ENCODE measurements around the gene ADGRG1.

ADGRG1 gene

DNA sequence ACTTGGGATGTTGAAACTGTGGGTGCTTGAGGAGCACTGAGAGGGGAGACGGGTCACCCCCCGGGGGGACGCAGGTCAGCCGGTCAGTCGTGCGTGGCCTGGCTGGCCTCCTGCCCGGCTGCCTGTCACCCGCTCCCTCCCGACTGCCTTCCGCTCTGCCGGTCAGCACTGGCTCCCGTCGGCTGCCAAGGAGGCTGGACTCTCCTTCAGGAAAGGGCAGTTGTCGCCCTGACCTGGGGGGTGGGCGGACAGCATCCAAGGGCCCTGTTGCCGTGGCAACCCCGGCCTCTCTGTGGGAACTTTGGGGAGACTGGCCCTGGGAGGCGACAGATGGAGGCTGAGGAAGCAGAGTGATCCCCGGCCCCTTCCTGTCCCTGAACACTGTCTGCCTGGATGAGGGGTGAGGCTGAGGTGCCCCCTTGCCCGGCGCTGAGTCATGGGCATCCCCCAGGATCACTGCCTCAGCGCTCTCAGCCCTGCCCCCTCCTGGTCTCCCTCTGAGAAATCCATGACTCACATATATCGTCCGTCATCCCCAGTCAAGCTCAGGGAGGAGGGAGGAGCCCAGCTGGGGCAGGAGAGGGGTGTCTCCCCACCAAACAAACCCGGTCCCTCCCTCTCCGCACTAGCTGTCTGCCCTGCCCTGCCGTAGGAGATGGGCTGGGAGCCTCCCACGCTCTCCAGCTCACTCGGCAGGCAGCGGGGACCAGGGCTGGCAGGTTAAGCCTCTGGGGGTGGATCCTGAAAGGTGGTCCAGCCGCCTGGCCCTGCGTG, at the start of gene ADGRG1:
TSS of gene ADGRG1 (plus strand) at position 623 of the 774 bp plus-strand sequence. CDS start 21,658 bp downstream, outside the sequence.
- Histone ChIP-seq H3K9me3 (ENCODE audit: control insufficient read depth in 2 of 2, low read length in 2 of 2) (no peaks in the 10 kb centered on the region), H3K36me3 (ENCODE audit: control insufficient read depth in 2 of 2, insufficient read depth in 2 of 2, low read length in 2 of 2) (no peaks in the 10 kb centered on the region), H3K27ac (ENCODE audit: low read length) (no peak within 1 kb of the TSS), H3K4me3 (ENCODE audit: low read length in 2 of 2) (peak within 1 kb of the TSS in 1 of 2 donors; percentile 58), H3K27me3 (ENCODE audit: control insufficient read depth in 1 of 2, insufficient read depth in 2 of 2, low read length in 2 of 2) (peaks cover 17 to 21% of the 10 kb centered on the region in 2 donors), H3K4me1 (ENCODE audit: control insufficient read depth, insufficient read depth, low read length) (peaks cover 9% of the 10 kb centered on the region), H3K9ac (ENCODE audit: low read length in 2 of 2) (peak within 1 kb of the TSS in 1 of 2 donors; percentile 29)

DNA sequence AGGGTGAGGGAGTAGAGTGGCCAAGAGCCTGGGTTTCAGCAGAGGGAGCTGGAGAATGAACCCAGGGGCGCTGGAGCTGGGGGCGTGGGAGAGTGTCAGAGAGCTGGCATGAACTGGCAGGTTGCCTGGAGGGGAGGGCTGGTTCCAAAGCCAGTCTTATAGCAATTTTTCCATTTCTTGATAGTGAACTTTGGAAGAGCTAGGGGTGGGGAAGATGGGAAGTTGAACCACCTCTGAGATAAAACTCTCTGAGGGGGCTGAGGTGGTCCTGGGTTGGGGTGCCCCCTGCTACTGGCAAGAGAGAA, 49.1 kb upstream of the ADGRG1 start:
- no peaks in the 10 kb centered on the region for H3K9me3 ChIP-seq (ENCODE audit: control insufficient read depth in 2 of 2, low read length in 2 of 2)
- H3K4me1 ChIP-seq (ENCODE audit: control insufficient read depth, insufficient read depth, low read length): no peaks in the 10 kb centered on the region
- H3K27me3 ChIP-seq (ENCODE audit: control insufficient read depth in 1 of 2, insufficient read depth in 2 of 2, low read length in 2 of 2): peaks cover 13 to 25% of the 10 kb centered on the region in 2 donors
- H3K27ac ChIP-seq (ENCODE audit: low read length): no peak overlapping the region
- H3K36me3 ChIP-seq (ENCODE audit: control insufficient read depth in 2 of 2, insufficient read depth in 2 of 2, low read length in 2 of 2): no peaks in the 10 kb centered on the region
- H3K4me3 ChIP-seq (ENCODE audit: low read length in 2 of 2): no peak overlapping the region
- H3K9ac ChIP-seq (ENCODE audit: low read length in 2 of 2): no peak overlapping the region

DNA sequence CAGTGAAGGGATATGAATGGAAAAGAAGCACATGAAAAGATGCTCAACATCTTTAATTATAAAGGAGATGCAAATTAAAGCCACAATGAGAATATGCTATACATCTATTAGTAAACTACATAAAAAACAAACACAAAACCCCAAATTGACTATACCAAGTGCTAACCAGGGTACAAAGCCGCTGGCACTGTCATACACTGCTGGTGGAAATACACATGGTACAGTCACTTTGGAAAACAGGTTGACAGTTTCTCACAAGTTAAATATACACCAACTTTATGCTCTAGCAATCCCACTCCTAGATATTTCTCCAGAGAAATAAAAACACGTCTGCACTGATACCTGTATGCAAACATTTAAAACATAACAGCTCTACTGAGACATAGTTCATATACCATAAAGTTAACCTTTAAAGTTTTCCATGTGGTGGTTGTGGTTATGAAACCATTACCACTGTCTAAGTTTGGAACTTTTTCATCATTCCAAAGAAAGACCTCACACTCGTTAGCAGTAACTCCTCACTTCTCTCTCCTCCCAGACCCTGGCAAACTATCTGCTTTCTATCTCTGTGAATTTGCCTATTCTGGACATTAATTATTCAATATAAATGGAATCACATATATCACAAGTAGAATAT, 43.3 kb upstream of the ADGRG1 start:
- no peak overlapping the region for H3K9ac ChIP-seq (ENCODE audit: low read length in 2 of 2)
- H3K27me3 ChIP-seq (ENCODE audit: control insufficient read depth in 1 of 2, insufficient read depth in 2 of 2, low read length in 2 of 2): no peaks in the 10 kb centered on the region
- no peaks in the 10 kb centered on the region for H3K4me1 ChIP-seq (ENCODE audit: control insufficient read depth, insufficient read depth, low read length)
- no peak overlapping the region for H3K27ac ChIP-seq (ENCODE audit: low read length)
- H3K36me3 ChIP-seq (ENCODE audit: control insufficient read depth in 2 of 2, insufficient read depth in 2 of 2, low read length in 2 of 2): no peaks in the 10 kb centered on the region
- no peak overlapping the region for H3K4me3 ChIP-seq (ENCODE audit: low read length in 2 of 2)
- H3K9me3 ChIP-seq (ENCODE audit: control insufficient read depth in 2 of 2, low read length in 2 of 2): no peaks in the 10 kb centered on the region

DNA sequence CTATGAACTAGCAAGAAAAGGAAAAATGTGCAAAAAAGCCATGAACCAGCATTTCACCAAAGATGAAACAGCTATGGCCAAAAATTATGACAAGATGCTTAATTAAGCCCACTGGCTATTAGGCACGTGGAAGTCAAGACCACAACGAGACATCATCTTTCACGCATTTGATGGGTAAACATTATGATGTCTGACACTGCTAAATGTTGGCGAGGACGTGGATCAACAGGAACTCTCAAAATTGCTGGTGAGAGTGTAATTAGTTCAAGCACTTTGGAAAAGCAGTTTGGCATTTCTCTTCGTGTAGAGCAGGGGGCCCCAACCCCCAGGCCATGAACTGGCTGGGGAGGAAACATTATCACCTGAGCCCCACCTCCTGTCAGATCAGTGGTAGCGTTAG, 39.6 kb upstream of the ADGRG1 start:
- H3K4me3 ChIP-seq (ENCODE audit: low read length in 2 of 2): no peak overlapping the region
- H3K27ac ChIP-seq (ENCODE audit: low read length): no peak overlapping the region
- H3K36me3 ChIP-seq (ENCODE audit: control insufficient read depth in 2 of 2, insufficient read depth in 2 of 2, low read length in 2 of 2): no peaks in the 10 kb centered on the region
- H3K27me3 ChIP-seq (ENCODE audit: control insufficient read depth in 1 of 2, insufficient read depth in 2 of 2, low read length in 2 of 2): peaks cover 0 to 11% of the 10 kb centered on the region in 2 donors
- no peak overlapping the region for H3K9ac ChIP-seq (ENCODE audit: low read length in 2 of 2)
- H3K9me3 ChIP-seq (ENCODE audit: control insufficient read depth in 2 of 2, low read length in 2 of 2): no peaks in the 10 kb centered on the region
- no peaks in the 10 kb centered on the region for H3K4me1 ChIP-seq (ENCODE audit: control insufficient read depth, insufficient read depth, low read length)

DNA sequence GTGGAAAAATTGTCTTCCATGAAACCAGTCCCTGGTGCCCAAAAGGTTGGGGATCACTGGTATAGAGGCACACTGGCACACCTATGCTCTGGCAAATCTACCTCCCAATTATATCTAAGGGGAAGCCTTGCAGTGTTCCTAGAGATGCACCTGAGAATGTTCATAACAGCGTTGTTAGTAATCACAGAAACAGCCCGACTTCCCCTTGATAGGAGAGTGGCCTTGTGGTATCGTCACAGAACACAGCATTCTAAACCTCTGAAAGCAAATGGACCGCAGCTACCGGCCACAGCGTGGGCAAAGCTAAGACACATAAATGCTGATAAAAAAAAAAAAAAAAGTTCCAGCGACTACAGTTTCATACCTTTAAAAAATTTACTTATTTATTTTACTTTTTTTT, 39.1 kb upstream of the ADGRG1 start:
- no peak overlapping the region for H3K9ac ChIP-seq (ENCODE audit: low read length in 2 of 2)
- no peaks in the 10 kb centered on the region for H3K4me1 ChIP-seq (ENCODE audit: control insufficient read depth, insufficient read depth, low read length)
- no peaks in the 10 kb centered on the region for H3K9me3 ChIP-seq (ENCODE audit: control insufficient read depth in 2 of 2, low read length in 2 of 2)
- H3K27me3 ChIP-seq (ENCODE audit: control insufficient read depth in 1 of 2, insufficient read depth in 2 of 2, low read length in 2 of 2): peaks cover 0 to 11% of the 10 kb centered on the region in 2 donors
- no peaks in the 10 kb centered on the region for H3K36me3 ChIP-seq (ENCODE audit: control insufficient read depth in 2 of 2, insufficient read depth in 2 of 2, low read length in 2 of 2)
- H3K27ac ChIP-seq (ENCODE audit: low read length): no peak overlapping the region
- H3K4me3 ChIP-seq (ENCODE audit: low read length in 2 of 2): no peak overlapping the region

DNA sequence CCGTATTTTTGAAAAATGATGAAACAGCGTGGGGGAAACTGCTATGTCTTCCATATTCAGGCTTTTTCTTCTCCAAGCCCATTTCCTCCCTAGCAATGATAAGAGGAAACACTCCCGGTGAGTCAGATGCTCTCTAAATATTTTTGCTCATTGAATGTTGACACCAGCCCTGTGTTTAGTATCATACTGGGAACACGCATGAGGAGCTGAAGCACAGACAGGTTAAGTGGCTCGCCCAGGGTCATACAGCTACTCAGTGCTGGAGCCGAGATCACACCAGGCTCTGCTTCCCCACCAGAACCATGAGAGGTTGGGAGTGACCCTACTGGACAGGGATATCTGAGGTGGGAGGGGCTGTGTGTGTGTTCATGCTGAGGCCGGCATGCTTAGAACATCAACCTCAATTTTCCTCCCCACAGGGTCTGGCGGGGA, 37.8 kb upstream of the ADGRG1 start:
- Histone ChIP-seq H3K9ac (ENCODE audit: low read length in 2 of 2) (no peak overlapping the region), H3K36me3 (ENCODE audit: control insufficient read depth in 2 of 2, insufficient read depth in 2 of 2, low read length in 2 of 2) (no peaks in the 10 kb centered on the region), H3K27ac (ENCODE audit: low read length) (no peak overlapping the region), H3K9me3 (ENCODE audit: control insufficient read depth in 2 of 2, low read length in 2 of 2) (no peaks in the 10 kb centered on the region), H3K4me1 (ENCODE audit: control insufficient read depth, insufficient read depth, low read length) (no peaks in the 10 kb centered on the region), H3K27me3 (ENCODE audit: control insufficient read depth in 1 of 2, insufficient read depth in 2 of 2, low read length in 2 of 2) (peaks cover 0 to 11% of the 10 kb centered on the region in 2 donors), H3K4me3 (ENCODE audit: low read length in 2 of 2) (no peak overlapping the region)

DNA sequence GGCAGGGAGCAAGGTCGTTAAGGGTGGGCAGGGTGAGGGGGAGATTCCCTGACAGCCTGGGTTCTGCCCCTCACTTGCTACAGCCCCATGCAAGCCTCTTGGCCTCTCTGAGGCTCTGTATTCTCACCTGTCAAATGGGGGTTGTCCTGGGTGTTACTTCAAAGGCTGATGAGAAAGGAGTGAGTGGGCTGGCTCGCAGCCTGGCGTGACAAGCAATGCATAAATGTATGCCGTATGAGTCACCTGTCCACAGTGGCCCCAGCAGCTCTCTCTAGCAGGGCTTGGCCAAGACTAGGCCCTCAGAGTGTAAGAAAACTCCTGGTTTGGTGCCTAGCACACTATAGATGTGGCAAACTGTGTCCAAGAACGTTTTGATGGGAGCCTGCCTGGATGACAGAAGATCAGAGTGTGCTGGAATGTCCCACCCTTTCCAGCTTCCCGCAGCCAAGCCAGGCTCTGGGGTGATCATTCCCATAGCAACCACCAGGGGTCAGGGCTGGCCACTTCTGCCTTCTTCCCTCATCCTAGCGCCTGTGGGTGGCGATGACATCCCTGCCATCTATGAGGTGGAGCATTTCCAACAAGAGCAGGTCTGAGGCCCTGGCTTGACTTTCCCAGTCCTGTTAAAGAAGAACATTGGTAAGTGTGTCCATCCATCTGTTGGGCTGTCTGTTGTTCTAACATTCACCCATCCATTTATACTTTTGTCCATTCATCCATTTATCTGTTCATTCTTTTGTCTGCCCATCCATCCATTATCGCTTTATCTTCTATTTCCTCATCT, 37.2 kb upstream of the ADGRG1 start:
- Histone ChIP-seq H3K9me3 (ENCODE audit: control insufficient read depth in 2 of 2, low read length in 2 of 2) (no peaks in the 10 kb centered on the region), H3K9ac (ENCODE audit: low read length in 2 of 2) (no peak overlapping the region), H3K36me3 (ENCODE audit: control insufficient read depth in 2 of 2, insufficient read depth in 2 of 2, low read length in 2 of 2) (no peaks in the 10 kb centered on the region), H3K27me3 (ENCODE audit: control insufficient read depth in 1 of 2, insufficient read depth in 2 of 2, low read length in 2 of 2) (peaks cover 0 to 11% of the 10 kb centered on the region in 2 donors), H3K4me3 (ENCODE audit: low read length in 2 of 2) (no peak overlapping the region), H3K27ac (ENCODE audit: low read length) (no peak overlapping the region), H3K4me1 (ENCODE audit: control insufficient read depth, insufficient read depth, low read length) (no peaks in the 10 kb centered on the region)

DNA sequence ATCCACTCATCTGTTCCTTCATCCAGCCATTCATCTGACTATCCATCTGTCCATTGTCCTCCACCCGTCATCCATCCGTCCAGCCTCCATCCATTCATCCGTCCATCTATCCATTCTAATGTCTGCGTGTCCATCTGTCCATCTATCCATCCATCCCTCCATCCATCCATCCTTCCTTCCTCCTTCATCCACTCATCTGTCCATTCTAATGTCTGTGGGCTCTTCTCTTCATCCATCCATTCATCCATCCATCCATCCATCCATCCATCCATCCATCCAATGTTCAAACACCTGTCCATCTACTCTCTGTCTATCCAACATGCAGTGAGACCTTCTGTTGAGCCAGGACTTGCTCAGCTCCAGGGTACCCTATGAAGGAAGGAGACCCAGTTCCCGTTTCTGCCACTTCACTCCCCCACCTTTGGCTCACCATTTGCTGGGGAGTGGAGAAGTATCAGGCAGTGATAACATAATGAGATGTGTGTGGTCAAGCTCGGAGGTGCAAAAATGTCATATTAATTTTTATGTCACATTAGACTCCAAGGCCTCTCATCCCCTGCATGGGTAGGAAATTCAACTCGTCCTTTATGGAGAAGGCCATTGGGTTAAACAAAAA, 36.5 kb upstream of the ADGRG1 start:
- H3K27ac ChIP-seq (ENCODE audit: low read length): no peak overlapping the region

DNA sequence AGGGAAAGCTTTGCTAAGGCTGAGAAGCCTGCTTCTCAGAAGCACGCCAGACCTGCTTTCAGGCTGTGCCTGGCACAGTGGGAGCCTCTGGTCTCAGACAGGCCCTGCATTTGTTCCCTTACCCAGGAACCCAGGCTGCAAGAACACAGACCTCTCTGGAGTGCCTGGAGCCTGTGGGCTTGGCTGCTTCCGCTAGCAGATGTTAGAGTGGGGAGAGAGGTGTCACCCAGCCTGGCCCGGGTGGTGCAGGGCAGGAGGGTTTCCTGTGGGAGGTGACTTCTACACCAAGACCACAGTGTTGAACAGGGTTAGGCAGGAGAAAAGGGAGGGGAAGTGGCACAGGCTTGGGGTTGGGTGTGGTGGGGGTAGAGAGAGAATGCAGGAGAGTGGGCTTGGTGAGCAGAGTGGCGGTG, 35.8 kb upstream of the ADGRG1 start:
- H3K9me3 ChIP-seq (ENCODE audit: control insufficient read depth in 2 of 2, low read length in 2 of 2): no peaks in the 10 kb centered on the region
- H3K4me3 ChIP-seq (ENCODE audit: low read length in 2 of 2): no peak overlapping the region
- no peaks in the 10 kb centered on the region for H3K36me3 ChIP-seq (ENCODE audit: control insufficient read depth in 2 of 2, insufficient read depth in 2 of 2, low read length in 2 of 2)
- H3K27me3 ChIP-seq (ENCODE audit: control insufficient read depth in 1 of 2, insufficient read depth in 2 of 2, low read length in 2 of 2): peaks cover 0 to 11% of the 10 kb centered on the region in 2 donors
- no peak overlapping the region for H3K27ac ChIP-seq (ENCODE audit: low read length)
- no peak overlapping the region for H3K9ac ChIP-seq (ENCODE audit: low read length in 2 of 2)
- H3K4me1 ChIP-seq (ENCODE audit: control insufficient read depth, insufficient read depth, low read length): no peaks in the 10 kb centered on the region

More for the DNA sequence above, 36.5 kb upstream of the ADGRG1 start:
- Histone ChIP-seq H3K9me3 (ENCODE audit: control insufficient read depth in 2 of 2, low read length in 2 of 2) (no peaks in the 10 kb centered on the region), H3K36me3 (ENCODE audit: control insufficient read depth in 2 of 2, insufficient read depth in 2 of 2, low read length in 2 of 2) (no peaks in the 10 kb centered on the region), H3K27me3 (ENCODE audit: control insufficient read depth in 1 of 2, insufficient read depth in 2 of 2, low read length in 2 of 2) (peaks cover 0 to 11% of the 10 kb centered on the region in 2 donors), H3K9ac (ENCODE audit: low read length in 2 of 2) (no peak overlapping the region), H3K4me1 (ENCODE audit: control insufficient read depth, insufficient read depth, low read length) (no peaks in the 10 kb centered on the region), H3K4me3 (ENCODE audit: low read length in 2 of 2) (no peak overlapping the region)

DNA sequence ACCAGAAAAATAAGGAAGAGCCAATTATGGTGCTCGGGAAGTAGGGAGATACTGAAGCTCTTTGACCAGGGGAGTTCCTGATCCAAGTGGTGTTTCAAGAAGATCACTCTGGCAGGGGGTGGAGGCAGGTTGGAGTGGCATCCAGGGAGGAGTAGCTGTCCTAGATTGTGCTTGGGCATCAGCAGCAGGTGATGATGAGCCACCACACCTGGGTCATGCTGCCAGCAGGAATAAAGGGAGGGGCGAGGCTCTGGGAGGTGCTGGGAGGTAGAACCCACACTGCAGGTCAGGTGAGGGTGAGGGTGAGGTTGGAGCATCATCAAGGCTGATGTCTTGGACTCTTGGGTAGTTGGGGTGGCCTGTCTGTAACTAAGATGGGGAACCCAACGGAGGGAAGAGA, 35.4 kb upstream of the ADGRG1 start:
- peaks cover 0 to 11% of the 10 kb centered on the region in 2 donors for H3K27me3 ChIP-seq (ENCODE audit: control insufficient read depth in 1 of 2, insufficient read depth in 2 of 2, low read length in 2 of 2)
- H3K9ac ChIP-seq (ENCODE audit: low read length in 2 of 2): no peak overlapping the region
- H3K36me3 ChIP-seq (ENCODE audit: control insufficient read depth in 2 of 2, insufficient read depth in 2 of 2, low read length in 2 of 2): no peaks in the 10 kb centered on the region
- no peak overlapping the region for H3K27ac ChIP-seq (ENCODE audit: low read length)
- H3K4me3 ChIP-seq (ENCODE audit: low read length in 2 of 2): no peak overlapping the region
- no peaks in the 10 kb centered on the region for H3K9me3 ChIP-seq (ENCODE audit: control insufficient read depth in 2 of 2, low read length in 2 of 2)
- H3K4me1 ChIP-seq (ENCODE audit: control insufficient read depth, insufficient read depth, low read length): no peaks in the 10 kb centered on the region
